IPS-NIHi7 (cell line): Measurements from ENCODE around the gene SSC4D.
"Not testable (repeated sequence)": the region's sequence is repeated elsewhere in the genome, so short reads cannot be mapped to it uniquely, and the experiment has no call there.

Experiments
- DNase-seq: peaks from one replicate; pipeline ENCODE4 v3.0.0; 2012; ENCODE audit warnings: mixed read lengths; ENCODE audit errors: extremely low spot score

SSC4D gene

GRCh38 chr7:76409537-76409936 is at the start of gene SSC4D:
TSS of gene SSC4D (minus strand) at chr7:76409697. CDS start at chr7:76404439, 5,258 bp downstream.
- DNase-seq = peak; percentile 94

GRCh38 chr7:76458504-76458903 is 49.0 kb upstream of the SSC4D start:
- DNase-seq = not testable (repeated sequence)

GRCh38 chr7:76457017-76457416 is 47.5 kb upstream of the SSC4D start:
- not testable (repeated sequence) for DNase-seq

GRCh38 chr7:76445577-76446008 is 36.1 kb upstream of the SSC4D start:
- DNase-seq = not testable (repeated sequence)

GRCh38 chr7:76443846-76444245 is 34.3 kb upstream of the SSC4D start:
- DNase-seq = not testable (repeated sequence)

- not testable (repeated sequence) for DNase-seq
Measured at GRCh38 chr7:76442664-76443446, 33.4 kb upstream of the SSC4D start.

GRCh38 chr7:76441792-76442191 is 32.3 kb upstream of the SSC4D start:
- not testable (repeated sequence) for DNase-seq

GRCh38 chr7:76440404-76440803 is 30.9 kb upstream of the SSC4D start:
- DNase-seq = not testable (repeated sequence)

GRCh38 chr7:76439120-76439888 is 29.8 kb upstream of the SSC4D start:
- DNase-seq = not testable (repeated sequence)

GRCh38 chr7:76437873-76438272 is 28.4 kb upstream of the SSC4D start:
- DNase-seq = not testable (repeated sequence)

- no peak for DNase-seq
Measured at GRCh38 chr7:76430836-76431235, 21.3 kb upstream of the SSC4D start.

- no peak for DNase-seq
Measured at GRCh38 chr7:76430211-76430610, 20.7 kb upstream of the SSC4D start.

GRCh38 chr7:76428868-76429805 is 19.6 kb upstream of the SSC4D start:
- peak; percentile 10 for DNase-seq

- DNase-seq = peak; percentile 29
Measured at GRCh38 chr7:76428149-76428823, 18.8 kb upstream of the SSC4D start.

- DNase-seq = no peak
Measured at GRCh38 chr7:76427635-76428034, 18.1 kb upstream of the SSC4D start.

- no peak for DNase-seq
Measured at GRCh38 chr7:76426246-76426645, 16.7 kb upstream of the SSC4D start.

GRCh38 chr7:76425558-76425957 is 16.1 kb upstream of the SSC4D start:
- DNase-seq = not testable (repeated sequence)

- no peak for DNase-seq
Measured at GRCh38 chr7:76425156-76425555, 15.7 kb upstream of the SSC4D start.

GRCh38 chr7:76424413-76425111 is 15.1 kb upstream of the SSC4D start, which contains the start of gene ZP3:
TSS of gene ZP3 (plus strand) at chr7:76424950. CDS start at chr7:76424965, 15 bp downstream.
- no peak for DNase-seq
